B cell (primary cell): Measurements from ENCODE around the gene ART5. TPM values are rescaled to one million over a fixed set of nuclear protein-coding genes. Genes with fewer than 3 reads are reported as not detected.

Experiments
- ATAC-seq: fragments of 200-7000 bp; cut with Tn5 transposase; one replicate; pipeline ENCODE4 v1.10.0; 2021; ENCODE audit warnings: low read depth, mild to moderate bottlenecking, moderate number of reproducible peaks, moderate library complexity
- CTCF ChIA-PET: fragments of 350-600 bp; sonication (Branson Sonifier 250); formaldehyde crosslinking; loops from one replicate; lab custom pipeline; 2021; ENCODE audit warnings: antibody characterized with exemption, inconsistent platforms; lab: Charles Lee
- POLR2A ChIA-PET: fragments of 350-600 bp; sonication (Branson Sonifier 250); formaldehyde crosslinking; loops from one replicate; lab custom pipeline; 2021; ENCODE audit warnings: antibody characterized with exemption; lab: Charles Lee
- DNase-seq: peaks from one replicate; pipeline ENCODE4 v3.0.0; 2013
- H2AFZ ChIP-seq: 2 replicates; pipeline ENCODE4 v1.6.1; 2012; ENCODE audit warnings: mild to moderate bottlenecking, low read depth, low read length; ENCODE audit not compliant: insufficient read depth, poor library complexity, severe bottlenecking
- H3K27ac ChIP-seq, 2 donors: 1 replicate in 1 of 2; 2 replicates in 1 of 2; pipeline ENCODE4 v1.5.1; 2012 to 2013; ENCODE audit warnings: low read length in 2 of 2, mild to moderate bottlenecking in 2 of 2, moderate library complexity in 1 of 2
- H3K27me3 ChIP-seq, 4 experiments: fragments of 200-600 bp in 1 of 4; sonication (generic) in 1 of 4; replicated peaks in 1 of 4; 1 replicate in 2 of 4; 2 replicates in 2 of 4; pipeline versions ENCODE4 v1.6.1 to v1.7.0; 2013 to 2016; ENCODE audit warnings: low read length in 3 of 4, mild to moderate bottlenecking in 2 of 4, mixed read lengths in 1 of 4, moderate library complexity in 1 of 4; ENCODE audit not compliant: insufficient read depth in 4 of 4, control insufficient read depth in 3 of 4; ENCODE audit errors: control extremely low read depth in 1 of 4
- H3K36me3 ChIP-seq, 2 experiments: replicated peaks in 1 of 2; 1 replicate in 1 of 2; 2 replicates in 1 of 2; pipeline versions ENCODE4 v1.6.1 to v1.7.1; 2013; ENCODE audit warnings: low read length in 1 of 2; ENCODE audit not compliant: insufficient read depth in 2 of 2, control insufficient read depth in 1 of 2; ENCODE audit errors: control extremely low read depth in 1 of 2, extremely low read depth in 1 of 2
- H3K4me1 ChIP-seq, 2 donors: fragments of 200-600 bp in 1 of 2; sonication (generic) in 1 of 2; 1 replicate in 1 of 2; 2 replicates in 1 of 2; pipeline versions ENCODE4 v1.5.1 to v1.6.1; 2013 to 2017; ENCODE audit warnings: low read length in 2 of 2; ENCODE audit not compliant: control insufficient read depth in 2 of 2, insufficient read depth in 2 of 2
- H3K4me2 ChIP-seq: replicated peaks from 2 replicates; pipeline ENCODE3; 2012; ENCODE audit warnings: mild to moderate bottlenecking, low read depth, low read length; ENCODE audit not compliant: poor library complexity, severe bottlenecking
- H3K4me3 ChIP-seq, 5 experiments: fragments of 200-600 bp in 1 of 5; sonication (generic) in 1 of 5; 1 replicate in 3 of 5; 2 replicates in 2 of 5; pipeline versions ENCODE4 v1.5.1 to v1.7.0; 2011 to 2016; ENCODE audit warnings: low read length in 4 of 5, mild to moderate bottlenecking in 4 of 5, low read depth in 2 of 5, control low read depth in 1 of 5, moderate library complexity in 1 of 5; ENCODE audit not compliant: insufficient read depth in 1 of 5; ENCODE audit errors: control extremely low read depth in 1 of 5, extremely low read depth in 1 of 5
- H3K79me2 ChIP-seq: fragments of 200-600 bp; sonication (generic); one replicate; pipeline ENCODE4 v1.6.0; 2016; ENCODE audit warnings: low read length; ENCODE audit not compliant: control insufficient read depth, insufficient read depth
- H3K9ac ChIP-seq: fragments of 200-600 bp; sonication (generic); 2 replicates; pipeline ENCODE4 v1.6.1; 2017; ENCODE audit warnings: mild to moderate bottlenecking, low read length, moderate library complexity
- H3K9me3 ChIP-seq, 3 donors: one replicate each; pipeline versions ENCODE4 v1.6.1 to v1.7.1; 2013; ENCODE audit warnings: low read length in 2 of 3; ENCODE audit not compliant: control insufficient read depth in 2 of 3, insufficient read depth in 1 of 3; ENCODE audit errors: control extremely low read depth in 1 of 3
- H4K20me1 ChIP-seq: 2 replicates; pipeline ENCODE4 v1.6.0; 2012; ENCODE audit warnings: mild to moderate bottlenecking, low read length; ENCODE audit not compliant: insufficient read depth, control insufficient read depth, poor library complexity, severe bottlenecking
- H3K27ac Mint-ChIP-seq: one replicate; pipeline ENCODE4 v1.8.0; 2021; ENCODE audit warnings: mixed read lengths
- H3K27me3 Mint-ChIP-seq: one replicate; pipeline ENCODE4 v1.8.0; 2021; ENCODE audit warnings: mixed read lengths
- H3K4me1 Mint-ChIP-seq: one replicate; pipeline ENCODE4 v1.8.0; 2021; ENCODE audit warnings: mixed read lengths
- H3K4me3 Mint-ChIP-seq: one replicate; pipeline ENCODE4 v1.8.0; 2021; ENCODE audit warnings: mixed read lengths
- H3K9me3 Mint-ChIP-seq: one replicate; pipeline ENCODE4 v1.8.0; 2022; ENCODE audit warnings: mixed read lengths; ENCODE audit not compliant: insufficient read depth
- CTCF ChIP-seq: fragments of 200-600 bp; IDR thresholded peaks from one replicate; pipeline ENCODE4 v1.8.0; 2022; ENCODE audit warnings: antibody characterized with exemption, mild to moderate bottlenecking
- EZH2 ChIP-seq: IDR thresholded peaks from 2 replicates; pipeline ENCODE4 v1.6.1; 2012; ENCODE audit warnings: borderline replicate concordance, low read depth, mild to moderate bottlenecking, moderate library complexity, low read length; ENCODE audit not compliant: insufficient read depth, poor library complexity, severe bottlenecking
- WGBS: methylation state at CpG from one replicate; pipeline ENCODE4 v1.1.5; 2013; ENCODE audit warnings: missing lambda C conversion rate; ENCODE audit not compliant: insufficient coverage; 5-methylcytosine and 5-hydroxymethylcytosine counted together
- intact Hi-C: fragments of 100-400 bp; cut with micrococcal nuclease; formaldehyde crosslinking; loops from one replicate; pipeline ENCODE4 v1.10.0; 2022
- polyA plus RNA-seq: library from polyadenylated mRNA; depleted of rRNA; stranded (reverse); fragments of >200 nt; gene quantifications from 2 replicates; pipeline ENCODE4 v1.2.3, GENCODE V29; 2012
- total RNA-seq, 2 donors: library from RNA; stranded (reverse); fragments of 120-200 nt in 1 of 2; gene quantifications; 1 replicate in 1 of 2; 2 replicates in 1 of 2; pipeline versions ENCODE4 v1.2.3 to v1.2.4, GENCODE V29; 2013 to 2022

ART5 gene
- total and polyA plus RNA-seq, 2 donors (not counting 1 experiment from before 2014, with no cell fraction given): not detected

DNA sequence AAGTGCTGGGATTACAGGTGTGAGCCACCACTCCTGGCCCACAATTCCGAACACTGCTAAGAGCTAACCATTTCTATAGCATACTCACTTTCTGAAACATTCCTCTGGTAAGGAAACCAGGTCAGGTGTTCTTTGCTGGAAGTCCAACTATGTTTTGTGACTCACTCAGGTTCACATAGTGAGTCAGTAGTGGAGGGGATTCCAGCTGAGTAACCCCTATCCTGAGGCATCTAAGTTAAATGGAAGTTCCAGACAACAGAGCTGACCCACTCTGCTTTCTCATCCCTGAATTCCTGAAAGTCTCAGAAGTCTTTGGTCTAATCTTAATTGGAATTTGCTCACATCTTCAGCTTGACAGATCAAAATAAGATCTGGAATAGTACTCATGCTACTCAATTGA, 32.4 kb upstream of the ART5 start:
- no peak overlapping the region for H3K9ac ChIP-seq
- no peaks in the 10 kb centered on the region for H3K9me3 ChIP-seq
- H3K36me3 ChIP-seq: peaks cover 14 to 77% of the 10 kb centered on the region in 2 experiments
- no peak overlapping the region for H3K4me3 ChIP-seq
- POLR2A ChIA-PET: no interaction called here
- H3K27ac ChIP-seq: no peak overlapping the region
- ATAC-seq (no peak), DNase-seq (no peak)
- Mint-ChIP-seq H3K4me1 (no peaks in the 10 kb centered on the region), H3K4me3 (no peak overlapping the region), H3K27me3 (no peaks in the 10 kb centered on the region), H3K9me3 (no peaks in the 10 kb centered on the region), H3K27ac (no peak overlapping the region)
- H2AFZ ChIP-seq: no peak overlapping the region
- WGBS: no CpG with 5 or more reads among the region's 1 CpG
- intact Hi-C loops: no loop called here
- H3K79me2 ChIP-seq: no peaks in the 10 kb centered on the region
- H4K20me1 ChIP-seq: no peaks in the 10 kb centered on the region
- H3K27me3 ChIP-seq: no peaks in the 10 kb centered on the region
- no peak overlapping the region for H3K4me2 ChIP-seq
- TF ChIP-seq EZH2: no peak
- TF ChIP-seq CTCF: no peak
- CTCF ChIA-PET: no interaction called here
- no peaks in the 10 kb centered on the region for H3K4me1 ChIP-seq

DNA sequence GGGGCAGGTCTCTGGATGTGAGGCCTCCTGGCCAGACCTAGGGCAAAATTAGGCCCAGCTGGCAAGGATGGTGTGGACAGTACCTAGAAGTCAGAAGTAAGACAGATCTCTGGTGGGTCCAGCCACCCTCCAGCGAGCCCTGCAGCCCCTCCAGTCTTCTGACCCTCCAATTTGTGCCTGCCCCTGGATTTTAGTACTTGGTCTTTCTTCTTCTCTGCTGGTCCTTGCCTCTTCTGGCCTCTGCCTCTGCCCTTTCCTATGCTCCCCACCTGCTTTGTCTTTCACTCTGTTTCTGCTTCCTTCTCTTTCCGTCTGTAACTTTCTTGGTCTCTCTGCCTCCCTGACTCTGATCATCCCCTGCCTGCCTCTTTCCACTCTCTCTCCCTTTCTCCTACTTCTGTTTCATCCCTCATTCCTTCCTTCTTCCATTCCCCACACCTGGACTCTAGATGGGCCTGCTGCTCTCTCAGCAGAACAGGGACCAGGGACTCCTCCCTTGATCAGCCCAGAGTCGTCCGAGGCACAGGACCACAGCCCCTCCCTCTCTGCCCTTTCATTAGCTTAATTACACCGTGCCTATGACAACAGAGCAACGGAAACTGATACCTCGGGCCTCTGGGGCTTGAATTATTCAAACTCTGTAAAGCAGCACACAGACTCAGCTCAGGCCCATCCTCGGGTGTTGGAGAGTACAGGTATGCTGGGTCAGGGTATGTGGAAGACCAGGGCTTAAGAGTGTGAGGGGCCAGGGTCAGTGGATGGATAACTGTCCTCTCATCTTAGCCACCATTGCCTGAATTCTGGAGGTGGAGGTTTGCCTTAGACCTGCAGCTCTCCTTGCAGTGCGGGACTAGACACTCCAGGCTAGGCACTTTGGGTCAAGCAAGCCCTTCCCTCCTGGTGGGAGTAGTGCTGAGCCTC, 29.8 kb upstream of the ART5 start, which contains the start of gene CHRNA10:
Gene CHRNA10 (minus strand): TSS at position 51 of the 921 bp plus-strand sequence. CDS start 72 bp downstream, outside the sequence.
- no peaks in the 10 kb centered on the region for H4K20me1 ChIP-seq
- POLR2A ChIA-PET: no interaction called here
- H3K27ac Mint-ChIP-seq: no peak within 1 kb of the TSS
- H3K4me1 Mint-ChIP-seq: no peaks in the 10 kb centered on the region
- peaks cover 3 to 65% of the 10 kb centered on the region in 2 experiments for H3K36me3 ChIP-seq
- intact Hi-C loops: no loop called here
- ATAC-seq (no peak), DNase-seq (no peak)
- H3K4me3 Mint-ChIP-seq: no peak within 1 kb of the TSS
- no peak within 1 kb of the TSS for H3K27ac ChIP-seq
- TF ChIP-seq CTCF (no peak), EZH2 (no peak)
- H3K9me3 ChIP-seq: no peaks in the 10 kb centered on the region
- no peaks in the 10 kb centered on the region for H3K9me3 Mint-ChIP-seq
- no peaks in the 10 kb centered on the region for H3K27me3 Mint-ChIP-seq
- H3K4me3 ChIP-seq: no peak within 1 kb of the TSS
- H3K9ac ChIP-seq: no peak within 1 kb of the TSS
- CTCF ChIA-PET: no interaction called here
- no peaks in the 10 kb centered on the region for H3K27me3 ChIP-seq
- H3K4me1 ChIP-seq: no peaks in the 10 kb centered on the region
- H2AFZ ChIP-seq: no peak within 1 kb of the TSS
- no peaks in the 10 kb centered on the region for H3K79me2 ChIP-seq
- 97% methylated on average over 7 of the region's 9 CpGs for WGBS
- no peak within 1 kb of the TSS for H3K4me2 ChIP-seq
